PC-3 (cell line): ENCODE data around the gene AMY1B.
"Not testable (repeated sequence)": the region's sequence is repeated elsewhere in the genome, so short reads cannot be mapped to it uniquely, and the experiment has no call there.

Experiments
- EZH2 ChIP-seq: fragments of 300-600 bp; sonication (generic); IDR thresholded peaks from one replicate; pipeline ENCODE4 v1.6.1; 2017; ENCODE audit warnings: antibody characterized with exemption, mild to moderate bottlenecking, low read length; ENCODE audit not compliant: unreplicated experiment
- TF ChIP-seq, protein P1 (sequence below): fragments of 300-600 bp; sonication (generic); conservative IDR thresholded peaks from 2 replicates; pipeline ENCODE4 v1.5.1; 2017; ENCODE audit warnings: antibody characterized with exemption, low read depth, mild to moderate bottlenecking, low read length

- not testable (repeated sequence) for TF ChIP-seq EZH2
- TF ChIP-seq, protein P1, sequence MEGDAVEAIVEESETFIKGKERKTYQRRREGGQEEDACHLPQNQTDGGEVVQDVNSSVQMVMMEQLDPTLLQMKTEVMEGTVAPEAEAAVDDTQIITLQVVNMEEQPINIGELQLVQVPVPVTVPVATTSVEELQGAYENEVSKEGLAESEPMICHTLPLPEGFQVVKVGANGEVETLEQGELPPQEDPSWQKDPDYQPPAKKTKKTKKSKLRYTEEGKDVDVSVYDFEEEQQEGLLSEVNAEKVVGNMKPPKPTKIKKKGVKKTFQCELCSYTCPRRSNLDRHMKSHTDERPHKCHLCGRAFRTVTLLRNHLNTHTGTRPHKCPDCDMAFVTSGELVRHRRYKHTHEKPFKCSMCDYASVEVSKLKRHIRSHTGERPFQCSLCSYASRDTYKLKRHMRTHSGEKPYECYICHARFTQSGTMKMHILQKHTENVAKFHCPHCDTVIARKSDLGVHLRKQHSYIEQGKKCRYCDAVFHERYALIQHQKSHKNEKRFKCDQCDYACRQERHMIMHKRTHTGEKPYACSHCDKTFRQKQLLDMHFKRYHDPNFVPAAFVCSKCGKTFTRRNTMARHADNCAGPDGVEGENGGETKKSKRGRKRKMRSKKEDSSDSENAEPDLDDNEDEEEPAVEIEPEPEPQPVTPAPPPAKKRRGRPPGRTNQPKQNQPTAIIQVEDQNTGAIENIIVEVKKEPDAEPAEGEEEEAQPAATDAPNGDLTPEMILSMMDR: not testable (repeated sequence)
Observed at GRCh38 chr1:103738031-103738430, 42.0 kb upstream of the AMY1B start.
